Thyroid gland (tissue), 4 donors: ENCODE measurements around the gene AP2A2. TPM values are rescaled to one million over a fixed set of nuclear protein-coding genes. Genes with fewer than 3 reads are reported as not detected.

Experiments used
- DNase-seq, 2 donors: peaks; one replicate each; pipeline ENCODE4 v3.0.0-alpha.2; 2019
- H3K27ac ChIP-seq, 3 donors: fragments of 200-600 bp; sonication (generic); 1 replicate in 2 of 3; 2 replicates in 1 of 3; pipeline ENCODE4 v1.5.1; 2016 to 2019; ENCODE audit warnings: mild to moderate bottlenecking in 1 of 3, moderate library complexity in 1 of 3
- H3K27me3 ChIP-seq: fragments of 200-600 bp; sonication (generic); one replicate; pipeline ENCODE4 v1.5.1; 2019
- H3K36me3 ChIP-seq, 2 donors: fragments of 200-600 bp; sonication (generic); one replicate each; pipeline ENCODE4 v1.5.1; 2016 to 2019
- H3K4me1 ChIP-seq, 2 donors: fragments of 200-600 bp; sonication (generic); one replicate each; pipeline ENCODE4 v1.5.1; 2017 to 2019
- H3K4me3 ChIP-seq, 3 donors: fragments of 200-600 bp; sonication (generic); replicated peaks in 1 of 3; 1 replicate in 2 of 3; 2 replicates in 1 of 3; pipeline ENCODE4 v1.5.1; 2016; ENCODE audit warnings: mild to moderate bottlenecking in 1 of 3
- H3K9me3 ChIP-seq: fragments of 200-600 bp; sonication (generic); one replicate; pipeline ENCODE4 v1.5.1; 2017
- CTCF ChIP-seq, 6 experiments: fragments of 200-600 bp in 3 of 6; fragments of 450-650 bp in 3 of 6; sonication (generic) in 3 of 6; IDR thresholded peaks; one replicate each; pipeline ENCODE4 v1.5.1; 2016 to 2019; ENCODE audit warnings: antibody characterized with exemption in 6 of 6, mild to moderate bottlenecking in 2 of 6, inconsistent platforms in 1 of 6, moderate library complexity in 1 of 6
- POLR2A ChIP-seq, 2 donors: fragments of 450-650 bp; IDR thresholded peaks; one replicate each; pipeline ENCODE4 v1.6.1; 2017; ENCODE audit warnings: antibody characterized with exemption in 2 of 2, mild to moderate bottlenecking in 2 of 2, moderate library complexity in 1 of 2
- WGBS, 2 donors: methylation state at CpG; one replicate each; pipeline ENCODE4 v1.1.5; 2017; 5-methylcytosine and 5-hydroxymethylcytosine counted together
- intact Hi-C: fragments of 100-400 bp; cut with DNase I; formaldehyde crosslinking; loops from one replicate; pipeline ENCODE4 v1.15.1; 2023
- total RNA-seq, 4 donors: library from RNA; depleted of rRNA; stranded (reverse); fragments of >200 nt; gene quantifications; one replicate each; pipeline ENCODE4 v1.2.3, GENCODE V29; 2016

The AP2A2 gene
- 10 to 100 TPM; 37.2 to 67.3 (median 54.1) TPM for total RNA-seq

GRCh38 chr11:925496-926301 is at the start of gene AP2A2:
TSS of gene AP2A2 (plus strand) at chr11:925870. CDS start at chr11:926022, 152 bp downstream.
- no peaks in the 10 kb centered on the region for H3K9me3 ChIP-seq
- H3K36me3 ChIP-seq: no peaks in the 10 kb centered on the region
- intact Hi-C loops: loop anchor here (10.0 kb wide), 1 partner anchor 59 kb away; no protein-coding TSS in a partner anchor
- H3K4me3 ChIP-seq: peak within 1 kb of the TSS; percentile 48 to 84 (median 83)
- H3K4me1 ChIP-seq: peaks cover 8 to 16% of the 10 kb centered on the region in 2 donors
- DNase-seq: peak; percentile 88
- TF ChIP-seq CTCF (IDR thresholded peaks at IDR 0.05) (peak; percentile 24 to 98 (median 71)), POLR2A (IDR thresholded peaks at IDR 0.05) (peak in 1 of 2 donors; percentile 78)
- no peaks in the 10 kb centered on the region for H3K27me3 ChIP-seq
- WGBS, 2 donors: 18% methylated on average over 20 of the region's 124 CpGs; no CpG with 5 or more reads in 1 of the 2 donors
- peak within 1 kb of the TSS; percentile 72 to 90 (median 89) for H3K27ac ChIP-seq

- WGBS, 2 donors: 95% methylated on average over 3 of the region's 12 CpGs; no CpG with 5 or more reads in 1 of the 2 donors
- TF ChIP-seq CTCF (IDR thresholded peaks at IDR 0.05) (no peak), POLR2A (IDR thresholded peaks at IDR 0.05) (no peak)
- no peaks in the 10 kb centered on the region for H3K36me3 ChIP-seq
- H3K27me3 ChIP-seq: no peaks in the 10 kb centered on the region
- no peaks in the 10 kb centered on the region for H3K4me1 ChIP-seq
- DNase-seq: peak in 1 of 2 donors; percentile 41
- H3K9me3 ChIP-seq: no peaks in the 10 kb centered on the region
- no peak overlapping the region for H3K27ac ChIP-seq
- intact Hi-C loops: no loop called here
- no peak overlapping the region for H3K4me3 ChIP-seq
Measured at GRCh38 chr11:876545-876944, 49.1 kb upstream of the AP2A2 start.

- TF ChIP-seq POLR2A (IDR thresholded peaks at IDR 0.05): no peak
- no peak for TF ChIP-seq CTCF (IDR thresholded peaks at IDR 0.05)
Measured at GRCh38 chr11:877565-877964, 48.1 kb upstream of the AP2A2 start.

GRCh38 chr11:880447-880846 is 45.2 kb upstream of the AP2A2 start:
- intact Hi-C loops: no loop called here
- Histone ChIP-seq H3K4me3 (no peak overlapping the region), H3K9me3 (no peaks in the 10 kb centered on the region), H3K27me3 (no peaks in the 10 kb centered on the region), H3K4me1 (no peaks in the 10 kb centered on the region), H3K36me3 (no peaks in the 10 kb centered on the region), H3K27ac (no peak overlapping the region)
- no peak for DNase-seq
- 92% methylated on average over 11 to 12 of the region's 14 CpGs for WGBS, 2 donors
- TF ChIP-seq CTCF (IDR thresholded peaks at IDR 0.05) (no peak), POLR2A (IDR thresholded peaks at IDR 0.05) (no peak)

More at GRCh38 chr11:877565-877964, 48.1 kb upstream of the AP2A2 start:
- H3K4me1 ChIP-seq: no peaks in the 10 kb centered on the region
- no peak overlapping the region for H3K4me3 ChIP-seq
- H3K9me3 ChIP-seq: no peaks in the 10 kb centered on the region
- no peak overlapping the region for H3K27ac ChIP-seq
- no peak for DNase-seq
- no peaks in the 10 kb centered on the region for H3K27me3 ChIP-seq
- no peaks in the 10 kb centered on the region for H3K36me3 ChIP-seq
- WGBS, 2 donors: 88 to 94% methylated on average over 10 to 11 of the region's 11 CpGs
- intact Hi-C loops: no loop called here

- no peak for DNase-seq
- H3K4me3 ChIP-seq: no peak overlapping the region
- intact Hi-C loops: no loop called here
- H3K27me3 ChIP-seq: no peaks in the 10 kb centered on the region
- H3K4me1 ChIP-seq: no peaks in the 10 kb centered on the region
- TF ChIP-seq POLR2A (IDR thresholded peaks at IDR 0.05): no peak
- TF ChIP-seq CTCF (IDR thresholded peaks at IDR 0.05): no peak
- no peak overlapping the region for H3K27ac ChIP-seq
- 87 to 88% methylated on average over 13 to 14 of the region's 14 CpGs for WGBS, 2 donors
- no peaks in the 10 kb centered on the region for H3K36me3 ChIP-seq
- no peaks in the 10 kb centered on the region for H3K9me3 ChIP-seq
Measured at GRCh38 chr11:882596-882995, 43.1 kb upstream of the AP2A2 start.
